SW 1271 (cell line): ENCODE measurements around the gene PCNT.

ENCODE experiments used
- DNase-seq, 2 experiments: peaks; one replicate each; lab custom pipeline; 2025; lab: John Stamatoyannopoulos, UW

Gene PCNT

DNA sequence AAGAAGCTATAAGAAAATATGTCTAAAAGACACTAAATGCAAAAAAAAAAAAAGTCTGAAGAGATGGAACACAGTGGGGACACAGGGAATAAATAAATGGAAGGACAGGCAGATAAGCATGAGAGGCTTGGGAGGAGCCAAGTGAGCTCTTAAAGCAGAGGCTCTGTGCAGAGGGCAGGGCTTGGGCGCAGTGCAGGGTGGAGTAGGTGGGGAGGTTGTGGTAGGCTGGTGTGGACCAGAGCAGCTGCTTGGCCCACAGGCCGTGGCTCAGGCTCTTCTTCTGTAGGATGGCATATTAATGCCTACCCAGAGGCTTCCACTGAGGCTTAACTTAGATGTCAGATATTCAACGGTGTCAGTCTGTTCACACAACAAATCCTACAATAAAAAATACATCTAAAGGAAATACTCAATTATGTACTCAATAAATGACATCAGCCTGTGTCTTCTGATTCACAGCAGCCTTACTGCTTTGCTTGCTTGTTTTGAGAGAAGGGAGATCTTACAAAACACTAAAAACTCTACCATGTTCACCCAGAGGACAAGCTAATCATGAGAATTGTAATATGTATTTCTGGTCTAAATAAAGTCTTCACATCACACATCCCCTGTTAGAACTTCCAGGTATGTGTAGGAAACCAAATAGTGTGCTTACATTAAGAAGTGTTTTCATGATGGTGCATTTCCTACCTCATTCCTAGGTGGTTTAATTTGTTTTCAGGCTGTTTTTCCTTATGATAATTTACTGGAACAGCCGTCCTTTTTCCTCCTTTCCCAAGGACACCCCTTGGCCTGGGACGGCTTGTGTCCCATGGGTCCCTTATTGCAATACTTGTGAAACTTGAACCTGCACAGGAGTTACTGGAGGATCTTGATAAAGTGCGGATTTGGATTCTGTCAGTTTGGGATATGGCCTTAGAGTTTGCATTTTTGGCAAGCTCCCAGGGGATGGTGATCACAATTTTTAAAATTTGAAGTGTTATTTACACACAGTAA is 159.6 kb downstream of the PCNT start:
- DNase-seq: no peak

DNA sequence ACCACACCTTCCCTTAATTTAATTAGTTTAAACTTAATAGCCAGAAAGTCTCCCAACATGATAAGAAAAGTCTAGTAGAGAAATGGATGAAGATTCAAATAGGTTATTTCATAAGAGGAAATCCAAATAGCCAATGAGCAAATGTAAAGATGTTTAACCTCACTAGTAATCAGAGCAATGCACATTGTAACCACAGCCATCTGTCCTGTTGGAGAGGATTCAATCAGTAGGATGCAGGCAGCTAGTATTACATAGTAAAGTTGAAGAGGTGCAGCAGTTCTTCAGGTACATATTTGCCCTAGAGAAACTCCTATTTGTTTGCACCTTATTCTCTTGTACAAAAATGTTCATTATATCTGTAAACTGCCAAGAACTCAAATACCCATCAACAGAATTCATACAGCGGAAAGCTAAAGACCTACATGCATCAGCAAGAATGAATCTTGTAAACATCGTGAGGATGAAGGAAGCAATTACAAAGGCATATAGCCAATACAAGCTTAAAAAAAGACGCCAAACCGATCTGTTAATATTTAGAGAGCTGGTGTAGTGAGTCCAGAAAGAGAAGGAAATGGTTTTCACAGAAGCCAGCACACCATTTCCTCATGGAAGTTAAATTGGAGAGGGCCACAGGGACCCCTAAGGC is 162.6 kb downstream of the PCNT start:
- no peak for DNase-seq

DNA sequence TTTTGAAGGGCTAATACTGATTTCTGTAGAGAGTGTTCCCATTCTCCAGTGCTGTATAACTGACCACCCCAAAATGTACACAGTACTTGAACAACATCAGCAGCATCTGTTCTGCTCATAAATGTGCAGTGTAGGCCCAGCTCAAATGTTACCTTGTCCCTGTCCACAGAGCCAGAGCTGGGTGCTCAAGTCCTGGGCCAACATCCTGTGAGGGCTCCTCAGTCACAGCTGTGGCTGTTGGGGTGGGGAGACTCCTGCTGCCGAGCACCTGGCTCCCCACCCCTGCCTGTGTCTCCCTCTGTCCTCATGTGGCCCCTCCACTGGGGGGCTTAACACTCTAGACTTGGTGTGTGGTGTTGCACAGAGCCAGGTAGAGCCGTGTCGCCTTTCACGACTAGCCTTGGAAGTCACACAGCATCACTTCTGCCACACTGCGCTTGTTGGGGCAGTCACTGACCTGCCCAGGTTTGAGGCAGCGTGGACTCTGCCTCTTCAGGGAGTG is 165.3 kb downstream of the PCNT start:
- DNase-seq: no peak

- DNase-seq: no peak
These were observed 165.8 kb downstream of the PCNT start for GRCh38 chr21:46489800-46490199.

DNA sequence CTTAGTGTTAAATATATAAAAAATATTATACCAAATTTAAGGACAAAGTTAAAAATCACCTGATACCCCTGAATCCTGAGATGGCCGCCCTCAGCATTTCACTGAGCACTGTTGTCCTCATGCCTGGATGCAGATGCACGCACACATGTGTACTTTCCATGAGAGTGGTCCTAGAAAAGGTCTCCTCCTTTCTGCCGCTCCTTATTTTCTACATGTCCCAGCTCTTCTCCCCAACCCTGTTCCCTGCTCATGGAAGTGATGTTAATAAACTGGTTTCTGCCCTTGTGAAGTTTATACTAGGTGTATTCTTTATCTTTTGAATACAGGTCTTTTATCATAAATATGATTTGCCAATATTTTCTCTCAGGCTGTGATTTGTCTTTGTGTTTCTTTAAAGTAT is 167.6 kb downstream of the PCNT start:
- no peak for DNase-seq

DNA sequence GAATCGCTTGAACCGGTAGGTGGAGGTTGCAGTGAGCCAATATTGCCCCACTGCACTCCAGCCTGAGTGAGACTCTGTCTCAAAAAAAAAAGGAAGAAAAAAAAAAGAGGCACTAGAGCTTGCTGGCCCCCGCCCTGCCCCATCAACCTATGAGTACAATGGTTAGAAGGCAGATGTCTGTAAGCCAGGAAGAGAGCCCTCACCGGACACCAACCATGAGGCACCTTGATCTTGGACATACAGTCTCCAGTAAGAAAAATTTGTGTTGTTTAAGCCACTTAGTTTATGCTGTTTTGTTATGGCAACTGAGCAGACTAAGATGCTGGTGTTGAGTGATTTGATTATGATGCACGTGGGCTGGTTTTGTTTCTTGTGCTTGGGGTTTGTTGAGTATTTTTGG is 168.9 kb downstream of the PCNT start:
- DNase-seq: no peak

DNA sequence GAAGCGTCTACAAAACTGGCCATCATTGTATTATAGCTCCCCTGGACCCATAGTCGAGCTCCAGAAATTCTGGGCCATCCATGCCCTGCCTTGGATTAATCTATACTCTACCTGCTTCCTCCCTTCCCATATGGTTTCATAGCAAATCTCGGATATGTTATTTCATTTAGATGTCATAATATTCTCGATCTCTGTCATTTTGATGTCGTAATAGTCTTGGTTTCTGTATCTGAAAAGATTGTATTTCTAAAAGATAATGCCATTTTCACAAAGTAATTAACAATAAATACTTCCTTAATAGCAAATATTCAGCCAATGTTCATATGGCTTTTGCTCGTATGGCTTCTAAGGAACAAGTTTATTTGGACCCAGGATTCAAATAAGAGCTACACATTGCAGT is 169.9 kb downstream of the PCNT start:
- DNase-seq: no peak
